ENCODE measurements around the gene CELF2.

Gene CELF2

DNA sequence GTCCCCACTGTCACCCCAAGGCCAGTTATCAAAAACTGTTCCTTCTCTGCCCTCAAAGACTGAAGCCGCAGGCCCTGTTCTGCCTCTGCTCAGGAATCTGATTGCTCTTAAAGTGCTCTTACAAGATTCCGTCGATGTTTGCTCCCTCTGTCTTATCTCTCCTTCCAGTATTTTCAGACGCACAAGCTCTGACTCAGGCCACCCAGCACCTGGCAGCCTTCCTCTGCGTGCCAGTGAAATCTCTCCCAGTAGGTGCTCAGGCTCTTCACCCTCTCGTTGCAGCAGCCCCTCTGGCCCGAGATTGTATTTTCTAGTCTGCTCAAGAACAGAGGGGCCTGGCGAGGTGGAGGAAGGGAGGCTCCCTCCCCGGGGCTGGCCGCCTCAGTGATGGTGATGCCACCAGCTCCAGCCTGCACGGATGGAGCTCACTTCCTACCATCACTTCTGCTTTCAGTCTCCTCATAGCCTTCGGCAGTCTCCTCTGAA lies 317.5 kb downstream of the CELF2 start:
- Histone ChIP-seq H3K27me3 (ENCODE audit: insufficient read depth, low read length, poor library complexity) (no peaks in the 10 kb centered on the region), H3K79me2 (ENCODE audit: insufficient read depth, low read length) (no peaks in the 10 kb centered on the region), H3K4me2 (ENCODE audit: insufficient read depth, low read length) (no peak overlapping the region), H2AFZ (ENCODE audit: low read depth, low read length) (no peak overlapping the region), H3K9ac (ENCODE audit: low read depth, low read length) (no peak overlapping the region), H3K4me3 (ENCODE audit: low read depth in 1 of 2, low read length in 2 of 2) (no peak overlapping the region), H3K27ac (ENCODE audit: low read length) (no peak overlapping the region), H4K20me1 (ENCODE audit: insufficient read depth, low read length) (no peaks in the 10 kb centered on the region), H3K9me3 (ENCODE audit: insufficient read depth, low read length, severe bottlenecking) (no peaks in the 10 kb centered on the region), H3K4me1 (ENCODE audit: insufficient read depth, low read length) (no peaks in the 10 kb centered on the region), H3K36me3 (ENCODE audit: insufficient read depth, low read length) (peaks cover 27% of the 10 kb centered on the region)
- no peak for TF ChIP-seq EZH2 (IDR thresholded peaks at IDR 0.05; ENCODE audit: borderline replicate concordance, low read depth, low read length, severe bottlenecking)
- TF ChIP-seq, protein P1, sequence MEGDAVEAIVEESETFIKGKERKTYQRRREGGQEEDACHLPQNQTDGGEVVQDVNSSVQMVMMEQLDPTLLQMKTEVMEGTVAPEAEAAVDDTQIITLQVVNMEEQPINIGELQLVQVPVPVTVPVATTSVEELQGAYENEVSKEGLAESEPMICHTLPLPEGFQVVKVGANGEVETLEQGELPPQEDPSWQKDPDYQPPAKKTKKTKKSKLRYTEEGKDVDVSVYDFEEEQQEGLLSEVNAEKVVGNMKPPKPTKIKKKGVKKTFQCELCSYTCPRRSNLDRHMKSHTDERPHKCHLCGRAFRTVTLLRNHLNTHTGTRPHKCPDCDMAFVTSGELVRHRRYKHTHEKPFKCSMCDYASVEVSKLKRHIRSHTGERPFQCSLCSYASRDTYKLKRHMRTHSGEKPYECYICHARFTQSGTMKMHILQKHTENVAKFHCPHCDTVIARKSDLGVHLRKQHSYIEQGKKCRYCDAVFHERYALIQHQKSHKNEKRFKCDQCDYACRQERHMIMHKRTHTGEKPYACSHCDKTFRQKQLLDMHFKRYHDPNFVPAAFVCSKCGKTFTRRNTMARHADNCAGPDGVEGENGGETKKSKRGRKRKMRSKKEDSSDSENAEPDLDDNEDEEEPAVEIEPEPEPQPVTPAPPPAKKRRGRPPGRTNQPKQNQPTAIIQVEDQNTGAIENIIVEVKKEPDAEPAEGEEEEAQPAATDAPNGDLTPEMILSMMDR (IDR thresholded peaks at IDR 0.05; ENCODE audit: borderline replicate concordance, extremely low read depth, low read length, poor library complexity, severe bottlenecking): no peak
- DNase-seq (no peak), ATAC-seq (ENCODE audit: insufficient read depth, low read depth) (no peak)

DNA sequence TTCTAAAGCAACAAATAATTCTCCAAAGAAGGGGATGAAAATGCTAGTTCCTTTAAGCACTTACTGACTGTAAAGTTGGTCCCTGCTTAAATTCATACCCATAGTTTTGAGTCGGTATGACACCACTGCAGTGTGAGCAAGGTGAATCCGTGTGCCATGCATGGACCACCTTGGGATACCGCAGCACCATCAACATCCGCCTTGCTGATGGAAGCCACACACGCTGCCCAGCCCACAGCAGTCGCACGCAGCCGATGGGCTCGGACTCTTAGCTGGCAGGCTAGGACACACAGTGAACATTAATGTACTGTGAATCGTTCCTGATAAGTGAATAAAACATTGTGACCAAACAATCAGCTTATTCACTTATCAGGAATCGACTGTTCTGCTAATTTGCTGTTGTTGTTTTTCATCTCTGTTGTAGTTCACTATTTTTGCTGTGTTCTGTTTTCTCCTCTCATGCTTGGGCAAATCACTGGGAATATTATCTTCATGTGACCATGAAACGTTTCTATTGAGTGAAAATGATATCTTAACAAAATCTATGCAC lies 318.3 kb downstream of the CELF2 start:
- no peaks in the 10 kb centered on the region for H3K27me3 ChIP-seq (ENCODE audit: insufficient read depth, low read length, poor library complexity)
- H2AFZ ChIP-seq (ENCODE audit: low read depth, low read length): no peak overlapping the region
- no peak overlapping the region for H3K27ac ChIP-seq (ENCODE audit: low read length)
- no peaks in the 10 kb centered on the region for H3K9me3 ChIP-seq (ENCODE audit: insufficient read depth, low read length, severe bottlenecking)
- DNase-seq (no peak), ATAC-seq (ENCODE audit: insufficient read depth, low read depth) (no peak)
- no peak overlapping the region for H3K9ac ChIP-seq (ENCODE audit: low read depth, low read length)
- H3K36me3 ChIP-seq (ENCODE audit: insufficient read depth, low read length): peaks cover 21% of the 10 kb centered on the region
- H3K4me2 ChIP-seq (ENCODE audit: insufficient read depth, low read length): no peak overlapping the region
- H3K4me1 ChIP-seq (ENCODE audit: insufficient read depth, low read length): no peaks in the 10 kb centered on the region
- H3K4me3 ChIP-seq (ENCODE audit: low read depth in 1 of 2, low read length in 2 of 2): no peak overlapping the region
- H3K79me2 ChIP-seq (ENCODE audit: insufficient read depth, low read length): no peaks in the 10 kb centered on the region
- no peaks in the 10 kb centered on the region for H4K20me1 ChIP-seq (ENCODE audit: insufficient read depth, low read length)
- TF ChIP-seq, protein P1 (IDR thresholded peaks at IDR 0.05; ENCODE audit: borderline replicate concordance, extremely low read depth, low read length, poor library complexity, severe bottlenecking): no peak
- no peak for TF ChIP-seq EZH2 (IDR thresholded peaks at IDR 0.05; ENCODE audit: borderline replicate concordance, low read depth, low read length, severe bottlenecking)

DNA sequence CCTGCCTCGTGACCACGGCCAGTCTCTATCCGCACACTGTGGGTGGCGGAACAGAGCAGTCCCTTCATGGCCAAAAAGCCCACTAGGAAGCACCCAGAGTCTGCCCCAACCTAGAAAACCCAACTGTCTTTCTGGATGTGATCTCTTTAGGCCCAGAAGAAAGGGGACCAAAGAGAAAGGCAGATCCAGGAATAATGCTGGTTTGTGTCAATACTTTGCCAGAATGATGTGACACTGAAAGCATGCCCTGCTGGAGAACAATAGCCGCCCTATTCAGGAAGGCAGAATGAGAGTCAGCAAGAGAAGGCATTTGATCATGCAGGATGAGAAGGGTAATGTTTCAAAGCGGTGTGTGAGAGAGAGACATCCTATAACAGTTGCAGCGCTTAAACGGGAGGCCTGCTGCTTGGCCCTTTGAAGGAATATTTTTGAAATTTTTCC lies 319.1 kb downstream of the CELF2 start:
- Histone ChIP-seq H3K4me1 (ENCODE audit: insufficient read depth, low read length) (no peaks in the 10 kb centered on the region), H3K79me2 (ENCODE audit: insufficient read depth, low read length) (no peaks in the 10 kb centered on the region), H3K9me3 (ENCODE audit: insufficient read depth, low read length, severe bottlenecking) (no peaks in the 10 kb centered on the region), H2AFZ (ENCODE audit: low read depth, low read length) (no peak overlapping the region), H4K20me1 (ENCODE audit: insufficient read depth, low read length) (no peaks in the 10 kb centered on the region), H3K9ac (ENCODE audit: low read depth, low read length) (no peak overlapping the region), H3K36me3 (ENCODE audit: insufficient read depth, low read length) (peaks cover 17% of the 10 kb centered on the region), H3K4me2 (ENCODE audit: insufficient read depth, low read length) (no peak overlapping the region), H3K27me3 (ENCODE audit: insufficient read depth, low read length, poor library complexity) (no peaks in the 10 kb centered on the region), H3K27ac (ENCODE audit: low read length) (no peak overlapping the region), H3K4me3 (ENCODE audit: low read depth in 1 of 2, low read length in 2 of 2) (no peak overlapping the region)
- ATAC-seq (ENCODE audit: insufficient read depth, low read depth) (no peak), DNase-seq (no peak)
- TF ChIP-seq, protein P1 (IDR thresholded peaks at IDR 0.05; ENCODE audit: borderline replicate concordance, extremely low read depth, low read length, poor library complexity, severe bottlenecking): no peak
- TF ChIP-seq EZH2 (IDR thresholded peaks at IDR 0.05; ENCODE audit: borderline replicate concordance, low read depth, low read length, severe bottlenecking): no peak

Data from DND-41 (cell line).